CMK (cell line): ENCODE measurements around the gene SCG5.

ENCODE experiments used
- DNase-seq: peaks from one replicate; pipeline ENCODE4 v3.0.0-alpha.2; 2010; ENCODE audit warnings: low read depth

Gene SCG5

GRCh38 chr15:32659340-32660155 lies 18.0 kb downstream of the SCG5 start:
- no peak for DNase-seq

GRCh38 chr15:32663671-32664070 lies 22.2 kb downstream of the SCG5 start:
- no peak for DNase-seq

GRCh38 chr15:32664796-32665195 lies 23.3 kb downstream of the SCG5 start:
- no peak for DNase-seq

GRCh38 chr15:32667321-32667720 lies 25.8 kb downstream of the SCG5 start:
- no peak for DNase-seq

- DNase-seq: no peak
These were observed 27.4 kb downstream of the SCG5 start for GRCh38 chr15:32668942-32669341.

GRCh38 chr15:32669896-32670611 lies 28.5 kb downstream of the SCG5 start:
- DNase-seq: no peak

GRCh38 chr15:32670623-32671022 lies 29.1 kb downstream of the SCG5 start:
- DNase-seq: no peak

- no peak for DNase-seq
These were observed 30.1 kb downstream of the SCG5 start for GRCh38 chr15:32671339-32672325.

GRCh38 chr15:32674681-32675080 lies 33.2 kb downstream of the SCG5 start:
- no peak for DNase-seq

- no peak for DNase-seq
These were observed 34.0 kb downstream of the SCG5 start for GRCh38 chr15:32675466-32675865.

GRCh38 chr15:32676169-32676568 lies 34.7 kb downstream of the SCG5 start:
- DNase-seq: no peak

GRCh38 chr15:32677238-32677750 lies 35.8 kb downstream of the SCG5 start:
- DNase-seq: no peak

- DNase-seq: no peak
These were observed 37.8 kb downstream of the SCG5 start for GRCh38 chr15:32679298-32679690.

- DNase-seq: no peak
These were observed 41.1 kb downstream of the SCG5 start for GRCh38 chr15:32682569-32682968.

- no peak for DNase-seq
These were observed 41.6 kb downstream of the SCG5 start for GRCh38 chr15:32682977-32683630.

- DNase-seq: no peak
These were observed 42.5 kb downstream of the SCG5 start for GRCh38 chr15:32683906-32684584.

- no peak for DNase-seq
These were observed 44.1 kb downstream of the SCG5 start for GRCh38 chr15:32685576-32685975.

- no peak for DNase-seq
These were observed 46.0 kb downstream of the SCG5 start for GRCh38 chr15:32687556-32687955.

GRCh38 chr15:32688151-32688639 lies 46.7 kb downstream of the SCG5 start:
- DNase-seq: no peak

GRCh38 chr15:32690941-32691688 lies 49.6 kb downstream of the SCG5 start:
- no peak for DNase-seq
